Measurements from ENCODE around the gene TRPV2. TPM values are rescaled to one million over a fixed set of nuclear protein-coding genes. Genes with fewer than 3 reads are reported as not detected.

Gene TRPV2
- total and polyA plus RNA-seq, 2 donors, result 29.0 to 39.8 TPM

DNA sequence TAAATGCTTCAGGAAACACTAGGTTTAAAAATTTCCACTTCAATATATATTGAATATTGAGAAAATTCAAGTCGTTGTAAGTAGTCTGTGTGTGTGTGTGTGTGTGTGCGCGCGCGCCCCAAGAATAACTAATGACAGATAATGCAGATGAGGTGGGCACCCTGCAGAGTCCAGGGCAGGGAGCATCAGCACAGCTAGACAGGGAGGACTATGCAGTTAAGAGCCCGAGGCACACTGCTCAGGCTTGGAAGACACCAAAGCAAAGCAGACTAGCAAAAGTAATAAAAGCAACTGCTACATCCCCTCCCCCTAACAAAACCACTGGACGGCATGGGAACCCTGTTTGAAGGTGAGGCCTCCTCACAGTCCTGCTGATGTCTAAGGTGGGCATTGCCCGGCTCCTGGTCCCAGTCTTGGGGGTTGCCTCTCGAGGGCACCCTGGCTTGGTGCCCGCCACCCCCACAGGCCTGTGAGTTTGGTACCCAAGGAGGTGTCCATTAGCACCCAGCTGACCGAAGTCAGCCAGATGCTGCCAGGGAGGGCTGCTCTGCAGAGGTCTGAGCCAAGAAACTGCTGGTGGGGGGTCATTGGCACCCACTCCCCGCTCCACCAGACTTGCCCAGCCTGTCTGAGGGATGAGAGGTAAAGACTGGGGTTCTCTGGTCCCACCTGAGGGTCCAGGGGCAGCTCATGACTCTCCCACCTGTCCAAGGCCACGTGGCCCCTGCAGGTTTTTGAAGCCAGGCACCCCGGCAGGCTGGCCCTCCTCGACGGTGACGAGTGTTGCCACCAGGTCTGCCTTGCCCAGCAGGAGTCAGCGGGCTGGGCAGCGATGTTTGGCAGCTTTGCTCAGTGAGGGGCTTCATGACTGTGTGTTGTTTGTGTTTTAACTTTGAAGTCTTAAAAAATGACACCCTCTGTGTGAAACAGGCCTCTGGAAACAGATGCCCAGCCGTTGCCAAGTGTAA lies 58.0 kb downstream of the TRPV2 start:
- WGBS, result 91% methylated on average over 20 of the region's 20 CpGs
- Histone ChIP-seq H3K4me3 (ENCODE audit: low read length in 2 of 2) (no peak overlapping the region), H3K36me3 (ENCODE audit: control insufficient read depth in 2 of 2, insufficient read depth in 2 of 2, low read length in 1 of 2) (peaks cover 0 to 2% of the 10 kb centered on the region in 2 donors), H3K27ac (ENCODE audit: low read depth in 1 of 2, low read length in 1 of 2) (no peak overlapping the region), H3K9me3 (ENCODE audit: control insufficient read depth in 2 of 2, insufficient read depth in 1 of 2, low read length in 1 of 2) (no peaks in the 10 kb centered on the region), H3K27me3 (ENCODE audit: control insufficient read depth in 2 of 2, insufficient read depth in 1 of 2, low read length in 1 of 2) (no peaks in the 10 kb centered on the region), H3K4me1 (ENCODE audit: control insufficient read depth in 2 of 2, insufficient read depth in 2 of 2, low read length in 2 of 2) (no peaks in the 10 kb centered on the region)
- DNase-seq (ENCODE audit: low read depth in 6 of 9, low spot score in 9 of 9), result no peak

DNA sequence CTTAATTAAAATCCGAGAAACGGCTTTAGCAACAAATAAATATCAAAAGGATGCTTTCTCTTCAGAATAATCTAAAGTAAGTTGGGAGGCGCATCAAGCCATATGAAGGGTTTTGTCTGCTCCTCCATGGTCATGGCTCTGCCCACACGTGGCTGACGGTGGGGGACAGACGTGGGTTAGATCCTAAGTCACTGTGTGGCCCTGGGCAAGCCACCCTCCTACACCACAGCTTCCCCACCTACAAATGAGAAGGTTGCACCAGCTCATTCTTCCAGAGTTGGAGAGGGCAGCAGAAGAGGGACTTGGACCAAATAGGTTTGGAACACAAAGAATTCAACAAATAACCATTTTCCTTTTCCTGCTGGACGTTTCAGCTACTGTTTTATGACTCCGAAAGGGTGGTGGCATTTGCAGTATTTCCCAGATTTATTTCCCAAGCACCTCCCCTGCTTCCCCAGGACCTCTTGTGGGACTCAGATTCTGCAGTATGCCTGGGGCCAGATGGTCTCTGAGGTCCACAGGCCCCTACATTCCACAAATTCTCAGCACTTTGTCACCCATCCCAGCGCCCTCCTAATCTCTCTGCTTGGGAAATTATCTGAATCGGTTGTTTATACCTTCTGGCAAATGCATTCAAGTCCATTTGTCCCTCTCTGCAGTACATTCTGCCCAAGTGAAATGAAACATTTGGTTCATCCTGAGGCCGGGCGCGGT lies 58.8 kb downstream of the TRPV2 start:
- Histone ChIP-seq H3K36me3 (ENCODE audit: control insufficient read depth in 2 of 2, insufficient read depth in 2 of 2, low read length in 1 of 2) (peaks cover 0 to 2% of the 10 kb centered on the region in 2 donors), H3K4me1 (ENCODE audit: control insufficient read depth in 2 of 2, insufficient read depth in 2 of 2, low read length in 2 of 2) (no peaks in the 10 kb centered on the region), H3K4me3 (ENCODE audit: low read length in 2 of 2) (no peak overlapping the region), H3K27ac (ENCODE audit: low read depth in 1 of 2, low read length in 1 of 2) (no peak overlapping the region), H3K9me3 (ENCODE audit: control insufficient read depth in 2 of 2, insufficient read depth in 1 of 2, low read length in 1 of 2) (no peaks in the 10 kb centered on the region), H3K27me3 (ENCODE audit: control insufficient read depth in 2 of 2, insufficient read depth in 1 of 2, low read length in 1 of 2) (no peaks in the 10 kb centered on the region)
- WGBS, result 89% methylated on average over 13 of the region's 13 CpGs
- DNase-seq (ENCODE audit: low read depth in 6 of 9, low spot score in 9 of 9), result no peak

DNA sequence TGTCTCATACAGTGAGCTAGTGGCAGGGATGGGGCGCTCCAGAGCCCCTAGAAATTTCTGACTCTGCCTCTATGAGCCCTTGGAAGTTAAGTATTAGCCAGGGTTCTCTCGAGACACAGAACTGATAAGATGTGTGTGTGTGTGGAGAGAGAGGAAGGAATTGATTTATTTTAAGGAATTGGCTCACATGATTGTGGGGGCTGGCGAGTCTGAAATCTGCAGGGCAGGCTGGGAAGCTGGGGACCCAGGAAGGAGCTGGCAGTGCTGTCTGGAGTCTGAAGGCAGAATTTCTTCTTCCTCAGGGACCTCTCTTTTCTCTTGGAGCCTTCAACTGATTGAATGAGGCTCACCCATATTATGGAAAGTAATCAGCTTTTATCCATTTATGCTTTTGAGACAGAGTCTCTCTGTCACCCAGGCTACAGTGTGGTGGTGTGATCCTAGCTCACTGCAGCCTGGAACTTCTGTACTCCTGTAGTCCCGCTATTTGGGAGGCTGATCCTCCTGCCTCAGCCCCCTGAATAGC lies 59.9 kb downstream of the TRPV2 start:
- Histone ChIP-seq H3K4me1 (ENCODE audit: control insufficient read depth in 2 of 2, insufficient read depth in 2 of 2, low read length in 2 of 2) (no peaks in the 10 kb centered on the region), H3K27me3 (ENCODE audit: control insufficient read depth in 2 of 2, insufficient read depth in 1 of 2, low read length in 1 of 2) (no peaks in the 10 kb centered on the region), H3K27ac (ENCODE audit: low read depth in 1 of 2, low read length in 1 of 2) (no peak overlapping the region), H3K4me3 (ENCODE audit: low read length in 2 of 2) (no peak overlapping the region), H3K36me3 (ENCODE audit: control insufficient read depth in 2 of 2, insufficient read depth in 2 of 2, low read length in 1 of 2) (no peaks in the 10 kb centered on the region), H3K9me3 (ENCODE audit: control insufficient read depth in 2 of 2, insufficient read depth in 1 of 2, low read length in 1 of 2) (no peaks in the 10 kb centered on the region)
- WGBS, result 97% methylated on average over 4 of the region's 4 CpGs
- DNase-seq (ENCODE audit: low read depth in 6 of 9, low spot score in 9 of 9), result no peak

DNA sequence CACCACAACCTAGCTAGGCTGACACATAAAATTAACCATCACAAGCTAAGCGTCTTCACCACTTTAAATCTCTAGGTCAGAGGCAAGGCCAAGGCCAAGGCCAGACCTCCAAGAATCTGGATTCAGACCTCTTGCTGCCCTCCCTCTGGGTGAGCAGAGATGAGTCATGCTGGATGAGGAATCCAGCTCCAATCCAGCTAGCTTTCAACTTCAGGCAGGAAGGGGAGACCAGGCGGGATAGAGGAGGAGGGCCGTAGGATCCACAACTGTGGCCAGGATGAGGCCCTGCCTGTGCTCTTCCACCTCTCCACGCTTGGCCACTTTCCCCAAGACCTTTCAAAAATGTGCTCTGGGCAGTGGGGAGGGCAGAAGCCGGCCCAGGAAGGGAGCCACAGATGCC lies 61.9 kb downstream of the TRPV2 start:
- H3K4me1 ChIP-seq (ENCODE audit: control insufficient read depth in 2 of 2, insufficient read depth in 2 of 2, low read length in 2 of 2), result no peaks in the 10 kb centered on the region
- H3K4me3 ChIP-seq (ENCODE audit: low read length in 2 of 2), result no peak overlapping the region
- H3K36me3 ChIP-seq (ENCODE audit: control insufficient read depth in 2 of 2, insufficient read depth in 2 of 2, low read length in 1 of 2), result no peaks in the 10 kb centered on the region
- WGBS, result 91% methylated on average over 5 of the region's 5 CpGs
- no peaks in the 10 kb centered on the region for H3K27me3 ChIP-seq (ENCODE audit: control insufficient read depth in 2 of 2, insufficient read depth in 1 of 2, low read length in 1 of 2)
- H3K27ac ChIP-seq (ENCODE audit: low read depth in 1 of 2, low read length in 1 of 2), result no peak overlapping the region
- no peaks in the 10 kb centered on the region for H3K9me3 ChIP-seq (ENCODE audit: control insufficient read depth in 2 of 2, insufficient read depth in 1 of 2, low read length in 1 of 2)
- no peak for DNase-seq (ENCODE audit: low read depth in 6 of 9, low spot score in 9 of 9)

- Histone ChIP-seq H3K4me1 (ENCODE audit: control insufficient read depth in 2 of 2, insufficient read depth in 2 of 2, low read length in 2 of 2) (no peaks in the 10 kb centered on the region), H3K36me3 (ENCODE audit: control insufficient read depth in 2 of 2, insufficient read depth in 2 of 2, low read length in 1 of 2) (no peaks in the 10 kb centered on the region), H3K9me3 (ENCODE audit: control insufficient read depth in 2 of 2, insufficient read depth in 1 of 2, low read length in 1 of 2) (no peaks in the 10 kb centered on the region), H3K4me3 (ENCODE audit: low read length in 2 of 2) (no peak overlapping the region), H3K27me3 (ENCODE audit: control insufficient read depth in 2 of 2, insufficient read depth in 1 of 2, low read length in 1 of 2) (no peaks in the 10 kb centered on the region), H3K27ac (ENCODE audit: low read depth in 1 of 2, low read length in 1 of 2) (no peak overlapping the region)
- DNase-seq (ENCODE audit: low read depth in 6 of 9, low spot score in 9 of 9), result no peak
- WGBS, result 94% methylated on average over 8 of the region's 8 CpGs
Measured at GRCh38 chr17:16477666-16478065, 62.3 kb downstream of the TRPV2 start.

GRCh38 chr17:16478649-16479048 lies 63.3 kb downstream of the TRPV2 start:
- no peak overlapping the region for H3K4me3 ChIP-seq (ENCODE audit: low read length in 2 of 2)
- no peaks in the 10 kb centered on the region for H3K27me3 ChIP-seq (ENCODE audit: control insufficient read depth in 2 of 2, insufficient read depth in 1 of 2, low read length in 1 of 2)
- no peaks in the 10 kb centered on the region for H3K9me3 ChIP-seq (ENCODE audit: control insufficient read depth in 2 of 2, insufficient read depth in 1 of 2, low read length in 1 of 2)
- no peak overlapping the region for H3K27ac ChIP-seq (ENCODE audit: low read depth in 1 of 2, low read length in 1 of 2)
- no peaks in the 10 kb centered on the region for H3K4me1 ChIP-seq (ENCODE audit: control insufficient read depth in 2 of 2, insufficient read depth in 2 of 2, low read length in 2 of 2)
- WGBS, result 97% methylated on average over 6 of the region's 6 CpGs
- H3K36me3 ChIP-seq (ENCODE audit: control insufficient read depth in 2 of 2, insufficient read depth in 2 of 2, low read length in 1 of 2), result no peaks in the 10 kb centered on the region
- no peak for DNase-seq (ENCODE audit: low read depth in 6 of 9, low spot score in 9 of 9)

DNA sequence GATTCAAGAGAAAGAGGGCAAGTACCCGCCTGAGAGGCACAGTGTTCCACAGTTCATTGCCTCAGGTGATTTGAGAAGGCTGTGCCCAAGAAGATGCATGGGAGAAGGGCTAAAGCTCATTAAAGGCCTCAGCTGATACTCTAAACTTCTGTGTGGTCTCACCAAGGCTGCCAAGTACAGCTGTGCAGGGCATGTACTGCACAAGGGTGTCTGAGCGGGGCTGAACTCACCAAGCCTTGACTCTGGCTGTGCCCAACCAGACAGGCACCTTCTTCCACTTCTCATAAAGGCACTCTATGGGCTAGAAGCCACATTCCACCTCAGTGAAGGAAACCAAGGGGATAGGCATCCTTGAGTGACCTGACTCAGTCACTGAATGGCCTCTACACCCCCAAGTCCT lies 63.9 kb downstream of the TRPV2 start:
- no peak overlapping the region for H3K4me3 ChIP-seq (ENCODE audit: low read length in 2 of 2)
- 97% methylated on average over 2 of the region's 2 CpGs for WGBS
- H3K4me1 ChIP-seq (ENCODE audit: control insufficient read depth in 2 of 2, insufficient read depth in 2 of 2, low read length in 2 of 2), result no peaks in the 10 kb centered on the region
- no peaks in the 10 kb centered on the region for H3K27me3 ChIP-seq (ENCODE audit: control insufficient read depth in 2 of 2, insufficient read depth in 1 of 2, low read length in 1 of 2)
- H3K36me3 ChIP-seq (ENCODE audit: control insufficient read depth in 2 of 2, insufficient read depth in 2 of 2, low read length in 1 of 2), result no peaks in the 10 kb centered on the region
- DNase-seq (ENCODE audit: low read depth in 6 of 9, low spot score in 9 of 9), result no peak
- no peak overlapping the region for H3K27ac ChIP-seq (ENCODE audit: low read depth in 1 of 2, low read length in 1 of 2)
- H3K9me3 ChIP-seq (ENCODE audit: control insufficient read depth in 2 of 2, insufficient read depth in 1 of 2, low read length in 1 of 2), result no peaks in the 10 kb centered on the region

DNA sequence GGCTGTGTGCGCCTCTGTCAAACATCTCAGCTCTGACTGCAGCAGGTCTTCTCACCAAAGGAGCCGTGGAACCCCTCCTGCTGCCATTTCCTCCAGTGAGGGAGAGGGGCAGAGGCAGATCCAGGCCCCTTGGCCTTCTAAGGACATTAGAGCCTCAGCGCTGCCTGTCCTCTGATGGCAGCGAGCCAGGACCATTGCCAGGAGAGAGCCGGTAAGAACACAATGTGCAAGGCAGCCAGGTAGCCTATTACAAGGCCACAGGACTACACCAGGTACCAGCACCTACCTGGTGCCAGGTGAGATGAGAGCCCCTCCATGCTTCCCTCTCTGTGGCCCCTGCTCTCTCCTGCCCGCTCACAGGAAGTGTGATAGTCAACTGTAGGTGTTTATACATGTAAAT lies 65.6 kb downstream of the TRPV2 start:
- H3K27ac ChIP-seq (ENCODE audit: low read depth in 1 of 2, low read length in 1 of 2), result no peak overlapping the region
- no peaks in the 10 kb centered on the region for H3K27me3 ChIP-seq (ENCODE audit: control insufficient read depth in 2 of 2, insufficient read depth in 1 of 2, low read length in 1 of 2)
- WGBS, result over 99% methylated on average over 6 of the region's 6 CpGs
- H3K4me3 ChIP-seq (ENCODE audit: low read length in 2 of 2), result no peak overlapping the region
- no peaks in the 10 kb centered on the region for H3K9me3 ChIP-seq (ENCODE audit: control insufficient read depth in 2 of 2, insufficient read depth in 1 of 2, low read length in 1 of 2)
- H3K4me1 ChIP-seq (ENCODE audit: control insufficient read depth in 2 of 2, insufficient read depth in 2 of 2, low read length in 2 of 2), result peaks cover 0 to 4% of the 10 kb centered on the region in 2 donors
- no peak for DNase-seq (ENCODE audit: low read depth in 6 of 9, low spot score in 9 of 9)
- no peaks in the 10 kb centered on the region for H3K36me3 ChIP-seq (ENCODE audit: control insufficient read depth in 2 of 2, insufficient read depth in 2 of 2, low read length in 1 of 2)

DNA sequence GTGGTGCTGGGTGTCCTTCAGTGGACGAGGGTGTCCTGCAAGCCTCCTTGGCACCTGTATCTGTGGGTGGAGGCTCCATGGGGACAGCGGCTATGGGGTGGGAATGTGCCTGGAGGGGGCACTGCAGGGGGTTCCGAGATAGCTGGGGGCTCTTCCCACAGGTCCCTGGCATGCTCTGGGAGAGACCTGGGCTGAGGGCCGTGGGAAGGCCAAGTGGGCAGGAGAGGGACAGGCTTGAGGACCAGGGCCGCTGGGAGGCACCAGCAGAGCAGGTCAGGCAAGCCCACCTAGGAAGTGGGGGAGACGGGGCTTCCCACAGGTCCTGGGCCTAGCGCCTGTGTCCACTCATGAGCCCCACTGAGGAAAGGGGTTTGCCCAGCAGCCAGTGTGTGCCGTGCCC lies 66.9 kb downstream of the TRPV2 start:
- Histone ChIP-seq H3K4me1 (ENCODE audit: control insufficient read depth in 2 of 2, insufficient read depth in 2 of 2, low read length in 2 of 2) (peaks cover 0 to 10% of the 10 kb centered on the region in 2 donors), H3K9me3 (ENCODE audit: control insufficient read depth in 2 of 2, insufficient read depth in 1 of 2, low read length in 1 of 2) (no peaks in the 10 kb centered on the region), H3K4me3 (ENCODE audit: low read length in 2 of 2) (no peak overlapping the region), H3K27ac (ENCODE audit: low read depth in 1 of 2, low read length in 1 of 2) (no peak overlapping the region), H3K36me3 (ENCODE audit: control insufficient read depth in 2 of 2, insufficient read depth in 2 of 2, low read length in 1 of 2) (no peaks in the 10 kb centered on the region), H3K27me3 (ENCODE audit: control insufficient read depth in 2 of 2, insufficient read depth in 1 of 2, low read length in 1 of 2) (no peaks in the 10 kb centered on the region)
- WGBS, result 97% methylated on average over 8 of the region's 8 CpGs
- no peak for DNase-seq (ENCODE audit: low read depth in 6 of 9, low spot score in 9 of 9)
